H4 (cell line): ENCODE measurements around the gene ATP1B1. TPM values are rescaled to one million over a fixed set of nuclear protein-coding genes. Genes with fewer than 3 reads are reported as not detected.
A peak's percentile ranks its signal among the peaks of the same experiment; 100 is the strongest.
"Not testable (repeated sequence)": the region's sequence is repeated elsewhere in the genome, so short reads cannot be mapped to it uniquely, and the experiment has no call there.

Experiments used
- DNase-seq: peaks from one replicate; pipeline ENCODE4 v3.0.0-alpha.2; 2015; ENCODE audit warnings: low spot score
- total RNA-seq: library from RNA; depleted of rRNA; stranded (reverse); fragments of >200 nt; shearing (Covaris generic); gene quantifications from 2 replicates; pipeline ENCODE4 v1.2.3, GENCODE V29; 2014

Gene ATP1B1
- total RNA-seq, 1 experiment from 2014 or later = 49.2 TPM

DNA sequence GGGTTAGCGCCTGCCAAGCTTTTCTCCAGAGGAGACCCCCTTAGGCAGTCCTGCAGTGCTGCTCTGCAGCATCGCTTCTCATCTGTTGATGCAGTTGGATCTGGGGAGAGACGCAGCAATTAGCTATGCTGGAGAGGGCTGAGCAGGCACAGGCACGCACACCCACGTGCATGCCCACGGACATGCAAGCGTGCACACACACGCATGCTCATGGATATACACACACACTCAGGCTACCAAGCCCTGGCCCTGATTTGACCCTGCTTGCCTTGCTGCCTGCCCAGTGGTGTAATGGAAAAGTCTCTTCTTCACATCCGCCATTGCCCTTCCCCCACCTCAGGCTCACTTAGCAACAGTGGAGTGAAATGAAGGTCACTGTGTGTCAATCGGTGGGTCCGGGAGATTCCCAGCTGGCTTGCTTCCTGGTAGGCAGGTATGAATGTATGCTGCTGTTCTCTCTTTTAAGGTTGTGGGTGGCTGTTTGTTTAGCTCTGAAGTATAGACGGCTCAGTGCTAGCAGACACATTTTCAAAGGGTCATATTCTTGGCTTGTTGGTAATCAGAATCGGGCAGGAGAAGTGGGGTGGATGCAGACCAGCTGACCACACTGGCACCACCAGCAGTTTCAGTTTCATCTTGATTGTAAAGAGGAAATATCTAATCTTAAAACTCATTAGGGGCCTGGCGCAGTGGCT is 9.5 kb downstream of the ATP1B1 start:
- peak; percentile 39 for DNase-seq

DNA sequence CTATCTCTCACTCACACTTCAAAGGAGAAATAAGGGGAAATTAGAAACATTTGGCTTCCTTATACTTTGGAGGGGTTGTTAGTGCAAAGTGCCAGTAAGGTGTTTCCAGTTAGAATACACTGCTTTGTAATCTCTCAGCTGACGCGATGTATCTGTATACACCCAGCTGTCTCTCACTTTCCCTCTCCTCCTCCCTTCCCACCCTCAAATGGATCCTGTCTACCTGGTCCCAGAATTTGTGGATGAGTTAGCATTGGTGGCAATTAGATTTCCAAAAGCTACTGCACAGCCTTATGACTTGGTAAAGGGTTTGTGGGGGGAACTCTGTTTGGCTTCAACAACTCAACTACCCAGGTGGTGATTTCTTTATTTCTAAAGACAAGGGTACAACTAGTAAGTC is 10.5 kb downstream of the ATP1B1 start:
- no peak for DNase-seq

DNA sequence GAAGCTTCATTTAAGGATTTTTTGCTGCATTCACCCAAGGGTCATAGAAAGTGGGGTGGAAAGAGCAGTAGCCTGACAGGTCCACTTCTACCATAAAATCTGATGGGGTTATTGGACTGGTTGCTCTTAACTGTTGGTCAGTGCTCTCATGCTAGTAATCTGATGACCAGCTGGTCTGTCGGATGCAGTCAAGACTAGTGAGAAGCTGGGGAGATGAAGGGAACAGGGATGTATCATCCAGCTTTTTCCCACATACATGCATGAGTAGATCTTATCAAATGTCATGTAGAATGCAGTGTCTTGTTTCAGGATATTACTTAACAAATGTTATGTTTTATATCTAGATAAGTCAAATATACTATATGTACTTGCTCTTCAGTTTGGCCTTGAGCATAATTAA is 11.1 kb downstream of the ATP1B1 start:
- DNase-seq = no peak

DNA sequence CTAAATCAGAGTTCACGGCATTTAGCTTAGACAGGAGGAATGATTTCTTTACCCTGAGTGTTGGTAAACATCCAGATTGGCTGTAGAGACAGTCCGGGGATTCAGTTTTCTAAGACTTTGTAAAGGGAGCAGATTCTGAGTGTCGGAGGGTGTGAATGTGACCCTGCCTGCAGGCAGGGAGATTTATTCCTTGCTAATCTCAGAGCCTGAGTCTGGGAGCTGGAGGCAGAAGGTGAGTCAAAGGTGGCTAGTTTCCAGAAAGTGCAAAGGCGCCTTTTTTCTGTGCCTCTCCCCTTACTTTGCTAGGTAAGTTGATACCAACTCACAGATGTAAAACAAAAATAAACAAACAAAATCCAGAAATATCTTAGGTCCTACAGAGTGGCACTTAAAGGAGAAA is 11.7 kb downstream of the ATP1B1 start:
- DNase-seq = no peak

DNA sequence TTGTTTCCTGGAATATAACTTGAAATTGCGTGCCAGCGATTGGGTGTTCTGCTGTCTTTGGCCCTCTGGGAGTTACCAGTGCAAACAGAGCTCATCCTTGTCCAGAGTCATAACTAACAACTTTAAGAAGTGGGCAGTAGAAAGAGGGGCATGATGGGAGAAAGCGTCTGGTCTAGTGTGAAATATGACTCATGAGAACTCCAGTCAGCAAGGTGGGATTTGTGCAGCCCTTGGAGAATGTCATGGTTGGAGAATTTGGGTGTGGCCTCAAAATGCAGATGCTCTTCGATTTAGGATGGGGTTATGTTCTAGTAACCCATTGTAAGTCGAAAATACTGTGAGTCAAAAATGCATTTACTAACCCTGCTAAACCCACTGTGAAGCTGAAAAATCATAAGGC is 12.9 kb downstream of the ATP1B1 start:
- DNase-seq = no peak

DNA sequence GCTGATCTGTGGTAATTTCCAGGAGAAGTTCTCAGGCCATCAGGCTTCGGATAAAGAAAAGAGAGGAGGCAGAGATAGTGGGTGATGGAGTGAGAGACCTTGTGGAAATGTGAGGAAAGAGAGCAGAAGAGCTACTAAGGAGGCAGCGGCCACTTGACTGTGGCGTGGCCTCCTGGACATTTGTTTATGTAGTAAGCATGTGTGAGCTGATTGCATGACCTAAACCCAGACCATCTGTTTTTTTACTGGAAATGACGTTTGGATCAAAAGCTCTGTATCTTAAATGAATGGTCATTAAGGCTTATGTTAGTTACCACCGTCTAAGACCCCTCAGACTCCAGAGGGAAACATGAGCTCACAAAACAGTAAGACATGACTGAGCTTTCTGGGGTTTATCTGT is 13.6 kb downstream of the ATP1B1 start:
- DNase-seq = no peak

DNA sequence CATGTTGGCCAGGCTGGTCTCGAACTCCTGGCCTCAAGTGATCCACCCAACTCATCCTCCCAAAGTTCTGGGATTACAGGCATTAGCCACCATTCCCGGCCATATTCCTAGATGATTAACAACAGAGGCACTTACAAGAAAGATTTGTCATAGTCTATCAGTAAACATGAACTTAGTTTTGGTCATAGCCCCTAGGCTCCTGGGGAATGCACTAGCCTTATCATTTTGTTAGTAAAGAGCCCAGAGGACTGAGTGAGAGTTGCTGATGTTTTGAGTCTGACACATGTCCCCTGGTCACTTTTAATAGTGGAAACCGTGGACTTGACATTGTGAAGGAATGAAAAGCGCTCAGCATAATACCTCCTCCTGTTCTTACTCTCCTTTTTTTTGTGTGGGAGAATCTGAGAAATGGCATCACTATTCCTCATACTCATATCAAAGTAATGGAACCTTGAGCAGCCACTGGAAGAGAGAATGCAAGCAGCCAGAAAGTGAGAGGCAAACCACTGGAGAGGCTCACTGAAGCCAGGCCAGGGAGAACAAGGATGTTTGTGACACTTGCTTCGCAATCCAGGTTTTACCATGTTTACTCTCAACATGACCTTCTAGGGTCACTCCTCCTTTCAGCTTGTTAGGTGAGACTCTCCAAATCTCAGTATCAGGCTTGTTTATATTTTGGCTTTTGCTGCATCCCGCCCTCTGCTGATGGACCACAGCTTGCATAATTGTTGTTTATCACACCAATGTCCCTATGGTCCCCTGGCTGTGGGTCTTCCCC is 14.8 kb downstream of the ATP1B1 start:
- DNase-seq = no peak

DNA sequence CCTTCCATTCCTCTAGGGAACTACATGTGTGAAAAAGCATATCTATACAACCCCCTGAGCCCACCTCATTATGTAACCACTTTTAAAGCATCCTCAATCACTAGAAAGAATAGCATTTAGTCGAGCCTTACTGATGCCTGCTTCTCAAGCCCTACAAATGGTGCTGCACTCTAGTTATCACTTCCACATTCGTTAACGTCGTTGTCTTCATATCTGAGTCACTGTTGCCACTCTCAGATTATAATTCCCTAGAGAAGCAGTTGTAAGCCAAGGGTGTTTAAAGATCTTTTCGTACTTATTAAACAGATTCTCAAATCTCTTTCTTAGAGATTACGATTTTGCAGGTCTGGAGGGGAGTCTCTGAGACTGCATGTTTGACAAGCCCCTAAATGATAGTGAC is 16.5 kb downstream of the ATP1B1 start:
- no peak for DNase-seq

DNA sequence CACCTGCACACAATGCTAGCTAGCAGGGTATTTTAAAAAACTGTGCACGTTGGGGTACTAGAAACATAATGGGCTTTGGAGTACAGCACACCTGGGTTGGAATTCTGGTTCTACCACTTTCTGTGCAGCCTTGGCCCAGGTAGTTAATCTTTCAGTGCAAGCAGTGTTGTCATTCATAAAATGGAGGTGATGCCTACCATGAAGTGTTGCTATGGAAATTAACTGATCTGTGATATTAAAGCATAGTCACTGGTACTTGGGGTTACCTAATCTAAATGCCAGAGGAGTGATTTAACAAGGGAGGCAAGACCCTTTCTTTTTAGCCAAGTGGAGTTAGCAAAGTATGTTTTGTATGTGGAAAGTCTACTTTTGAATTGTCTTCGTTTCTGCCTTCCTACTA is 18.0 kb downstream of the ATP1B1 start:
- DNase-seq = no peak

DNA sequence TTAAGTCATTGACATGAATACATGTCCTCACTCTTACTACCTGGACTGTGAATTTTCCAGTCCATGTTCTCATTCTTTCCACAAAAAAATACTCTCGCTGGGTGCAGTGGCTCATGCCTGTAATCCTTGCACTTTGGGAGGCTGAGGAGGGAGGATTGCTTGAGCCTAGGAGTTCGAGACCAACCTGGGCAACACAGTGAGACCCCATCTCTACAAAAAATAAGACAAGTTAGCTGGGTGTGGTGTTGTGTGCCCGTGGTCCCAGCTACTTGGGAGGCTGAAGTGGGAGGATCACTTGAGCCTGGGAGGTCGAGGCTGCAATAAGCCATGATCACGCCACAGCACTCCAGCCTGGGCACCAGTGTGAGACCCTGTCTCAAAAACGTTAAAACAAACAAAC is 19.1 kb downstream of the ATP1B1 start:
- DNase-seq = not testable (repeated sequence)

DNA sequence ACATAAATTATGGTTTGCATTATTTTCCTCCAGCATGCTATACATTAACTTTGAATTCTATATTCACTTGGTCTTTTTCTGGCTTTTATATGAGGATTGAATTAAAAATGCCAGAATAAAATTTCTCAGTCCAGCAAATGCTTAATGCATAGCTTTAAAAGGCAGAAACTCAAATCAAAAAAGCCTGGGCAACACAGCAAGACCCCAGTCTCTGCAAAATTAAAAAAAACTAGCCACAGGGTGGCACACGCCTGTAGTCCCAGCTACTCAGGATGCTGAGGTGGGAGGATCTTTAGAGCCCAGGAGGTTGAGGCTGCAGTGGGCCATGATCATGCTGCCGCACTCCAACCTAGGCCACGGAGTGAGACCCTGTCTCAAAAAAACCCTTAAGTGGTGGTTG is 19.8 kb downstream of the ATP1B1 start:
- DNase-seq = no peak

DNA sequence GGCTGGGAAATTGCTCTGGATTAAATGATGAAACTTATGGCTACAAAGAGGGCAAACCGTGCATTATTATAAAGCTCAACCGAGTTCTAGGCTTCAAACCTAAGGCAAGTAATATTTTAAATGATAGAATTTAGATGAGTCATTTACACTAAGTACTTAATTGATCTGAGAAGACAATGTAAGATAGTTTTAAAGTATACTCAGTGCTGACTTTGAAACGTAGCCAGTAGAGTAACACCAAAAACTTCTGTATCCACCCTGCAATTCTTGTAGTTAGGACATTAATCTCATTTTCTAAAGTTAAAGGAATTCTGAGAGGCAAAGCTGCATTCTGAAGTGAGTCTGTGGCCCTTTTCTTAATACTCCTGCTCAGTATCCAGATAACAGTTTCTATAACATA is 20.8 kb downstream of the ATP1B1 start:
- DNase-seq = no peak

DNA sequence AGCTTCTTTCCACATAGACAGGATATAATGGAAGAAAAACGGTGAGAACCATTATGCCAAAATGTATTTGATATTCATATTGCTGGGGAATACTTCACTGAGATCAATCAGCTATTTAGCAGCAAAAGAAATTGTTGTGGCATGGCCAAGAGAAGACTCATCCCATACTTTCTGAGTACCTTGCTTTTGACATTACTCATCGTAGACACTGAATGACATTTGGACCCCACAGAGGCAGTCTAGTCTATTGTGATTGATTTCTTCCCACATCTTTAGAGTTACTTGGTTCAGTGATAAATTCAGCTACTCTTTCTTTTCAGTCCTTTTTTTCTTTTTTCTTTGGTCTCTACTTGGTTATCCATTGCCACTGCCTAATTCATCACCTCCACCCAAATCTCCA is 22.1 kb downstream of the ATP1B1 start:
- no peak for DNase-seq

DNA sequence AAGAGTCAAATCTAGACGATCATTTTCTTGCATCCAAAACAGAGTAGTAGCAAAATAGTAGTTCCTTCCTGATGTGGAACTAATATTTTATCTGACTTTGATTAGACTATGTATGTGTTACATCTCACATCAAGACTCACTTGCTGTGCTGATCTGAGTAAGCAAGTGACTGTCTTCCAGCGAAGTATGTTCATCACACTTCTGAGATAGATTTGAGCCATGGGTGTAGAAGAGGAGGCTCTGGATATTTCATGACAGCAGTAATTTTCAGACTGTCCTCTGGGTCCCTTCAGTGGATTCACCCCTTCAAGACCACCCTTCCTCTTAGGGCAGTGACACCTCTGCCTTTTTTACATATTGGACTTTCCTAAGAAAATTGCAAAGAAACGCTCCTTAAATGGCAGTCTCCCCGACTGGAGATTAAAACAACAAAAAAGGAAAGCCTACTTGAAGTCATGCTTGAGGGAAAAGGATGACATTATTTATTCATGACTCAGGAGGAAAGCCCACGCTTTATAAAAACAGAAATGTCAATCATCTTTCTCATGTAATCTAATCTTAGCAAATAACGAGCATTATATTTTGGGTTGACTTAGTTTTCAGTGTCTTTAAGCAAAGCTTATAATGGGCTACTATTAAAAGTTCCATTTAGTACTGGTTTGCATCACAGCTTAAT is 22.8 kb downstream of the ATP1B1 start:
- no peak for DNase-seq

DNA sequence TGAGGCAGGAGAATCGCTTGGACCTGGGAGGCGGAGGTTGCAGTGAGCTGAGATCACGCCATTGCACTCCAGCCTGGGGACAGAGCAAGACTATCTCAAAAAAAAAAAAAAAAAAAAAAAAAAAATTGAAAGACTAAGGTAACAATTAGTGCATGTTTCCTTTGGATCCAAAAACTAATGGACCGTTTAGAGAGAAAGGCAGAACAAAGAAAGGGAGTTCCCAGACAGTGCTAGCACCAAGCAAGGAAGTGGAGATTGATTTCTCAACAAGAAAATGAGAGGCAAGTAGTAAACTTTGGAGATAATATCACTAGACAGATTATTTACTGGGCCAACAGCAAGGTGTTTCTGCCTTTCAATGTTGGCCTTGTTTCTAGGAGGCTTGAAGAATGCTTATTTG is 24.2 kb downstream of the ATP1B1 start:
- DNase-seq = no peak

DNA sequence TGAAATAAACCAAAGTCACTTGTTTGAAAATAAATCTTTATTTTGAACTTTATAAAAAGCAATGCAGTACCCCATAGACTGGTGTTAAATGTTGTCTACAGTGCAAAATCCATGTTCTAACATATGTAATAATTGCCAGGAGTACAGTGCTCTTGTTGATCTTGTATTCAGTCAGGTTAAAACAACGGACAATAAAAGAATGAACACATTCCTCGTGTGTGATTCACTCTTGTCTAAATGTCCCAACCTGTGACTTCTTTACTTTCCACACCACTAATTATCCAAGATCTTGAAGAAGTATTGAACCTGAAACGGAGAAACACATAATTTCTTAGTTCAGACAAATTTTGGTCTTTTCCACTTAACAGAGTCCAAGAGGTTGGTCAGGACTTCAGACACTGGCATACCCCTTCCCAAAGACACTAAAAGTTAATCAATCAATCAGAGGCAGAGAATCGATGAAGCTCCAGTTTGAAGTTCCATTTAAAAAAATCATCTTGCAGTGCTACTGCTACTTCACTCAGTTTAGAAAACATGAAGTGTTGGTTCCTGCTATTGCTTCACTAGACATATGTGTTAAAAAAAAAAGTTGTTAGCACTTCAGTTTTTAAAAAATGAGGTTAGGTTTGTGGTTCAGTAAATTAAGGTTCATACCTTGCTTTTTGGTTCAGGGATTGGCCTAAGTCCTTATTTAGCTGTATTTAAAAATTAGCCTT is 26.2 kb downstream of the ATP1B1 start:
- no peak for DNase-seq

DNA sequence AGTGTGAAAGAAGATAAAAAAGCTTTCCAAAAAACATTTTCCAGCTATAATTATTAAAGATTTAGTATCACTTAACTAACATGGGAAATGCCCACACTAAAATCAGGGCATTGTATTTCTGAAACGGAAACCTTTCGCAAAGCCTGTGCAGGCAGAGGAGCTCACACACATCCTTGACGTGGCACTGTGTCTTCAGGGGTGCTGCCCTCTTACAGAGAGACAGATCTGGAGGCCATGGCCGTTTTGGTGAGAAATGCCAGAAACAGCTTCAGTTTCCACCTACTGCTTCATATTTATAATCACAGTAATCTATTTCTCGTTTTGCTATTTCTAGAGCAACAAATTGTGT is 26.7 kb downstream of the ATP1B1 start:
- DNase-seq = no peak

DNA sequence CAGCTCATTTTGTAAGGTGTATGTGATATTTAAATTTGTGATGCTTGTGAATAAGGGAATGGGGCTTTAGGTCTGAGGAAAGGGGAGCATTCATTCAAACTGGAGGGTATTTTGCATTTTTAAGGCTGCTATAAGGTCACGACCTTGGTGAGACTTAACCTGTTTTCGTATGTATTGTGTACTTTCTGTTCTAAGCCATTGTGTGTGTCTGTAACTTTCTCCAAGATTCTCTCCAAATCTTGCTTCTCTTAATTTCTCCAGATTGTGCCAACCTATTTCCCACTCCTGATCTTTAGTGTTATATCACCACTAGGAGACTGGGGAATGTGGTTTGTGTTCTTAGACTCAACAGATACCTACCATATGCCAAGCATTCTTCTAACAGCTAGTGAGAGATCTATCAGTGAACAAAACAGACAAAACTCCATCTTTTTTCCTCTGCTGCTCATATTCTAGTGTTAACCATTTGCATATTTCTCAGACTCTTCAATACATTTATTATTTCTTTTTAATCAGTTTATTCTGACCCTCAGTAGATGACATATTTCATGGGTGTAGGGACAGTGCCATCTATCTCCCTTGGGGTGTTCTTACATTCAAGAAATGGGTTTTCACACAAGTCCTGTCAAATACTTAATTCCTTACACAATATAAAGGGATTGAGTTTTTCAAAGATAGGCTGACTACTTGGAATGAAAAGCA is 27.5 kb downstream of the ATP1B1 start:
- DNase-seq = no peak

DNA sequence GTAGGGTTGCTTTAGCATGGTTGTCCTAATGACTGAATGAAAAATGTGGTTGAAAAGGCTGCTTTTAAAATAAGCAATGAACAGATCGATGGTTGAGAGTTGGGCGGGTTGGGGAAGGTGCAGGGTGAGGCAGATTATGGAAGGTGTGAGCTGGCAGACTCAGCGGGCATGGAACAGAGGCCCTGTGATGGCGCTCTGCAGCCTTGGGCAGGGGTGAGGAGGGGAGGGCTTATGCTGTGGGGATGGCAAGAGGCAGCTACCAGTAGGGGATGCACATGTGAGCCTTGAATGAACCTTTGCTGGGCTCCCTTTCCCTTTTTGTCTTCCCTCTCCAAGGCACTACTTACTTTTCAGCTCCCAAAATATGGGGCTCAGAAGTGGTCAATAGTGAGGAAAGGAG is 30.9 kb downstream of the ATP1B1 start:
- no peak for DNase-seq

DNA sequence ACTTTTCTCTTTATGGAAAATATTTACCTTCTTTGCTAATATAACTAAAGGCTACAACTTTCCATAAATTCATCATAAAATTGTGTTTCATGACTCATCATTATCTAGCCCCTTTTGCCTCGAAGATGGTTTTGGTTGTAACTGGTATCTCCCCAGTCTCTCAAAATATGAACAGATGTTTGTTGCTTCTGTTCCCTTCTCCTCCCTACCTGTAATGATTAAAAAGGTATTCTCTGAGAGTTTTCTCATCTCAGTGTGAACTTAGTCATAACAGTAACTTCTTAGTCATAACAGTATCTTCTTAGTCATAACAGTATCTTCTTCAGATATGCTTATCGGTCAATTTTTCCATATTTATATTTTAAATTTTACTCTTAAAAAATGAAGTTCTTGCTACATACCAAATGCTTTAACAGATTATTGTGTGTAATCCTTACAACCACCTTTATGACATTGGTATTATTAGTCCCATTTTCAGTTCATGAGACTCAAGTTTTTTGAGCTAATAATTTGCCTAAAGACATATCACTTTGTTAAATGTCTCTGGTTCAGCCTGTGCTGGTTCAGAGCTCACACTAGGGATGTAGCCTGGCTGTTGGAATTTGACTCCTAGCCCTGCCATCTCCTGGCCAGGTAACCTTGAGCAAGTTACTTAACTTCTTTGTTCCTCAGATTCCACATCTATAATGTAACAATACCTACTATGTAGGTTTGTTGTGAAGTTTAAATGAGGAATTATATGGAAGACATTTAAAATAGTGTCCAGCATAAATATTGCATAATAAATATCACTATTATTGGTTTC is 32.6 kb downstream of the ATP1B1 start:
- DNase-seq = no peak

DNA sequence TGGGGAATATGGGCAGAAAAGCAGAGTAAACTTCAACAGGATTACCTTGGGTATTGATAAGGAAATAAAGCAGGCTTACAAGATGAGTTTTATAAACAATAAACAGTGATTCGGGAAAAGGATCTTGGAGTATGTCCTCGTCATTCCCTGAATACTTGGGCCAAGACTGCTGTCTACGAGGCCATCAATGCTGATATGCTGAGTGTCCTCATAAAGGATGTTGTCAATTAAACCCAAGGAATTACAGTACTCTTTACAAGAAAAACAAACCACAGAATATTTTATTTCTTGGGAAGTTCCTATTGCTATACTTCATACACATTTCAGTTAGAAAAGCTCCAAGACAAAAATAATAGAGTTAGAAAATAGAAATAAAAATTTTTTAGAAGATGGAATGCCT is 34.9 kb downstream of the ATP1B1 start:
- DNase-seq = no peak
